ENCODE results near the gene VSIG1. TPM values are rescaled to one million over a fixed set of nuclear protein-coding genes. Genes with fewer than 3 reads are reported as not detected.

Gene VSIG1
- total and polyA plus RNA-seq, 2 of the 8 experiments (the other 6 are each of a cell fraction or from before 2014, with no cell fraction given) = 2.2 to 2.9 TPM

DNA sequence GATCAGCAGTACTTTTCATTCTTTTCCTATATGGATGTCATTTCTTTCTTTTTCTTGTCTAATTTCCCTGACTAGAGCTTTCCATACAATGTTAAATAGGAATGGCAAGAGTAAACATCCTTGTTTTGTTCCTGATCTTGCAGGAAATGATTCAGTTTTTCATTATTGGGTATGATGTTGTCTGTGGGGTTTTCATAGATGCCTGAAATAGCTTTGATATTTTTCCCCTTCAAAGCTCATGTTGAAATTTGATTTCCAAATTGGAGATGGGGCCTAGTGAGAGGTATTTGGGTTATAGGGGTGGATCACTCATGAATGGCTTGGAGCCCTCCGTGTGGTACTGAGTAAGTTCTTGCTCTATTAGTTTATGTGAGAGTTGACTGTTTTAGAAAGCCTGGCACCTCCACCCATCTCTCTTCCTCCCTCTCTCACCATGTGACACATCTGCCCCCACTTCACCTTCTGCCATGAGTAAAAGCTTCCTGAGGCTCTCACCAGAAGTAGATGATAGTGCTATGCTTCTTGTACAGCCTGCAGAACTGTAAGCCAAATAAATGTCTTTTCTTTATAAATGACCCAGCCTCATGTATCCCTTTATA lies 22.3 kb upstream of the VSIG1 start:
- Histone ChIP-seq H3K9ac (replicated peaks in 1 of 4; ENCODE audit: extremely low read depth in 1 of 4, low read depth in 3 of 4, low read length in 3 of 4) (no peak overlapping the region), H3K23ac (ENCODE audit: insufficient read length) (no peak overlapping the region), H3K56ac (replicated peaks; ENCODE audit: insufficient read length, low read depth, low read length) (no peak overlapping the region), H3K18ac (ENCODE audit: extremely low read depth, low read length) (no peak overlapping the region), H3K79me2 (ENCODE audit: control insufficient read depth in 1 of 2, insufficient read depth in 2 of 2, low read length in 2 of 2) (no peaks in the 10 kb centered on the region), H3K9me3 (ENCODE audit: insufficient read depth in 2 of 2, low read depth in 1 of 2, low read length in 1 of 2) (no peaks in the 10 kb centered on the region), H4K20me1 (replicated peaks in 1 of 2; ENCODE audit: control insufficient read depth in 1 of 2, insufficient read depth in 2 of 2, low read length in 2 of 2) (no peaks in the 10 kb centered on the region), H3K4me3 (ENCODE audit: extremely low read depth in 1 of 4, insufficient read depth in 2 of 4, low read depth in 3 of 4, low read length in 4 of 4) (no peak overlapping the region), H4K91ac (replicated peaks; ENCODE audit: insufficient read length, low read length) (no peak overlapping the region), H3K4ac (replicated peaks; ENCODE audit: insufficient read length, low read depth, low read length) (no peak overlapping the region), H3K27ac (ENCODE audit: low read depth, low read length) (no peak overlapping the region), H3K4me1 (replicated peaks in 1 of 4; ENCODE audit: control insufficient read depth in 3 of 4, insufficient read depth in 4 of 4, low read length in 3 of 4) (no peaks in the 10 kb centered on the region), H3K27me3 (replicated peaks in 1 of 4; ENCODE audit: control insufficient read depth in 3 of 4, extremely low read depth in 1 of 4, insufficient read depth in 3 of 4, low read length in 3 of 4) (no peaks in the 10 kb centered on the region), H3K4me2 (ENCODE audit: insufficient read depth in 1 of 2, low read depth in 2 of 2, low read length in 2 of 2) (no peak overlapping the region), H2BK5ac (ENCODE audit: low read depth, low read length) (no peak overlapping the region), H4K5ac (ENCODE audit: insufficient read length, low read depth, low read length) (no peak overlapping the region), H2BK20ac (ENCODE audit: low read length) (no peak overlapping the region), H2BK15ac (ENCODE audit: low read length) (no peak overlapping the region), H3K23me2 (ENCODE audit: low read depth, low read length) (no peaks in the 10 kb centered on the region), H3K36me3 (ENCODE audit: control insufficient read depth in 2 of 4, insufficient read depth in 4 of 4, low read length in 3 of 4) (no peaks in the 10 kb centered on the region), H3K79me1 (ENCODE audit: low read depth, low read length) (no peaks in the 10 kb centered on the region), H3K14ac (ENCODE audit: insufficient read length) (no peak overlapping the region), H2BK120ac (replicated peaks; ENCODE audit: low read depth, low read length) (no peak overlapping the region), H2BK12ac (ENCODE audit: low read depth, low read length) (no peak overlapping the region), H2AK5ac (ENCODE audit: low read depth, low read length) (no peak overlapping the region), H4K8ac (ENCODE audit: extremely low read depth, insufficient read depth, low read length) (no peak overlapping the region), H2AFZ (ENCODE audit: low read length) (no peak overlapping the region)
- ChIA-PET CTCF (ENCODE audit: partially characterized antibody) (interaction anchor here (1.1 to 1.5 kb wide), 3 partner anchors 22 to 47 kb away, joined by 3 read pairs; no protein-coding TSS in a partner anchor), POLR2A (ENCODE audit: partially characterized antibody) (interaction anchor here (0.7 to 1.1 kb wide), 2 partner anchors 9 to 20 kb away, joined by 3 read pairs; no protein-coding TSS in a partner anchor)
- TF ChIP-seq ASH2L (IDR thresholded peaks at IDR 0.05; ENCODE audit: low read length) (no peak), HDAC2 (IDR thresholded peaks at IDR 0.05; ENCODE audit: borderline replicate concordance in 1 of 2, low read depth in 2 of 2, low read length in 2 of 2) (no peak), EP300 (IDR thresholded peaks at IDR 0.05; ENCODE audit: borderline replicate concordance in 1 of 2, low read depth in 2 of 2, low read length in 2 of 2) (no peak), RNF2 (IDR thresholded peaks at IDR 0.05; ENCODE audit: borderline replicate concordance, low read depth, low read length, missing control alignments, poor library complexity, severe bottlenecking) (no peak), SIN3A (conservative IDR thresholded peaks at IDR 0.05 in 1 of 2, IDR thresholded peaks at IDR 0.05 in 1 of 2; ENCODE audit: low read depth in 1 of 2, low read length in 2 of 2) (no peak), CREB1 (IDR thresholded peaks at IDR 0.05) (no peak), NANOG (IDR thresholded peaks at IDR 0.05; ENCODE audit: insufficient read depth, low read depth, low read length, poor library complexity, severe bottlenecking) (no peak)
- TF ChIP-seq, protein P1, sequence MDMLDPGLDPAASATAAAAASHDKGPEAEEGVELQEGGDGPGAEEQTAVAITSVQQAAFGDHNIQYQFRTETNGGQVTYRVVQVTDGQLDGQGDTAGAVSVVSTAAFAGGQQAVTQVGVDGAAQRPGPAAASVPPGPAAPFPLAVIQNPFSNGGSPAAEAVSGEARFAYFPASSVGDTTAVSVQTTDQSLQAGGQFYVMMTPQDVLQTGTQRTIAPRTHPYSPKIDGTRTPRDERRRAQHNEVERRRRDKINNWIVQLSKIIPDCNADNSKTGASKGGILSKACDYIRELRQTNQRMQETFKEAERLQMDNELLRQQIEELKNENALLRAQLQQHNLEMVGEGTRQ (IDR thresholded peaks at IDR 0.05; ENCODE audit: low read length) = no peak
- no peak for DNase-seq (ENCODE audit: low read depth in 1 of 2, low spot score in 2 of 2)
- WGBS, 2 experiments (ENCODE audit: extremely low coverage in 1 of 2, insufficient coverage in 1 of 2, insufficient read length in 1 of 2, insufficient replicate concordance in 2 of 2, low coverage in 1 of 2, low lambda C conversion rate in 2 of 2, missing lambda C conversion rate in 1 of 2) = no CpG with 5 or more reads among the region's 1 CpG
- FAIRE-seq = no peak
